HCT116 (cell line): ENCODE measurements around the gene ADGRG6. TPM values are rescaled to one million over a fixed set of nuclear protein-coding genes. Genes with fewer than 3 reads are reported as not detected.

Source experiments
- ATAC-seq: fragments of 200-7000 bp; cut with Tn5 transposase; 2 replicates; pipeline ENCODE4 v1.9.1; 2020; ENCODE audit warnings: mild to moderate bottlenecking, moderate library complexity
- BruUV-seq: library from RNA; stranded (reverse); fragments of 400-500 nt; replicated peaks from 2 replicates; lab custom pipeline; 2021; lab: Mats Ljungman, UMichigan
- CTCF ChIA-PET: fragments of 300-600 bp; sonication (Branson Sonifier 250); formaldehyde crosslinking; loops from one replicate; lab custom pipeline; 2021; ENCODE audit warnings: antibody characterized with exemption; lab: Charles Lee
- POLR2A ChIA-PET: fragments of 300-600, 350-600 bp; sonication (Branson Sonifier 250); formaldehyde crosslinking; loops from one replicate; lab custom pipeline; 2021; ENCODE audit warnings: antibody characterized with exemption; lab: Charles Lee
- RAD21 ChIA-PET, 2 experiments: fragments of 300-600 bp; sonication (Branson Sonifier 250); formaldehyde crosslinking; loops; one replicate each; lab custom pipeline; 2023; ENCODE audit warnings: low total read pairs in 2 of 2; ENCODE audit not compliant: uncharacterized antibody in 2 of 2, unreplicated experiment in 2 of 2, low non-redundant PET in 1 of 2; lab: Charles Lee
- DNase-seq: peaks from one replicate; pipeline ENCODE4 v3.0.0-alpha.2; 2010; ENCODE audit warnings: low read depth, low spot score
- H2AFZ ChIP-seq: fragments of 200-600 bp; shearing (Covaris generic), sonication (generic); 2 replicates; pipeline ENCODE4 v1.6.1; 2017; ENCODE audit warnings: low read depth, mixed run types, mixed read lengths, antibody characterized with exemption, low read length; ENCODE audit not compliant: poor library complexity, severe bottlenecking
- H3K27ac ChIP-seq: 2 replicates; pipeline ENCODE4 v1.5.1; 2012; ENCODE audit warnings: low read depth, low read length
- H3K27me3 ChIP-seq: fragments of 200-600 bp; sonication (generic); 2 replicates; pipeline ENCODE4 v1.6.1; 2016; ENCODE audit warnings: mixed run types, low read length, mixed read lengths; ENCODE audit not compliant: insufficient read depth
- H3K36me3 ChIP-seq, 2 experiments: fragments of 200-500 bp in 1 of 2; fragments of 200-600 bp in 1 of 2; sonication (Bioruptor generic) in 1 of 2; sonication (generic) in 1 of 2; 2 replicates each; pipeline versions ENCODE4 v1.5.1 to v1.6.1; 2014 to 2016; ENCODE audit warnings: low read length in 2 of 2, inconsistent platforms in 1 of 2, mixed read lengths in 1 of 2, mixed run types in 1 of 2; ENCODE audit not compliant: insufficient read depth in 2 of 2, control insufficient read depth in 1 of 2
- H3K4me1 ChIP-seq, 2 experiments: fragments of 200-600 bp in 1 of 2; sonication (generic) in 1 of 2; 2 replicates each; pipeline versions ENCODE4 v1.5.1 to v1.6.1; 2012 to 2017; ENCODE audit warnings: low read length in 2 of 2, inconsistent platforms in 1 of 2, mild to moderate bottlenecking in 1 of 2, mixed read lengths in 1 of 2, mixed run types in 1 of 2, moderate library complexity in 1 of 2; ENCODE audit not compliant: insufficient read depth in 2 of 2, control insufficient read depth in 1 of 2
- H3K4me2 ChIP-seq: fragments of 200-600 bp; sonication (generic); 2 replicates; pipeline ENCODE4 v1.6.1; 2017; ENCODE audit warnings: mixed run types, low read length, mixed read lengths
- H3K4me3 ChIP-seq, 2 experiments: fragments of 200-600 bp in 1 of 2; sonication (generic) in 1 of 2; replicated peaks in 1 of 2; 2 replicates each; pipeline ENCODE4 v1.5.1; 2011 to 2016; ENCODE audit warnings: low read length in 2 of 2, control low read depth in 1 of 2, low read depth in 1 of 2, mild to moderate bottlenecking in 1 of 2, mixed read lengths in 1 of 2, mixed run types in 1 of 2
- H3K79me2 ChIP-seq: fragments of 200-600 bp; sonication (generic); 2 replicates; pipeline ENCODE4 v1.6.1; 2017; ENCODE audit warnings: mild to moderate bottlenecking, mixed run types, low read length, moderate library complexity, mixed read lengths; ENCODE audit not compliant: insufficient read depth
- H3K9ac ChIP-seq: fragments of 200-600 bp; sonication (generic); 2 replicates; pipeline ENCODE4 v1.6.1; 2016; ENCODE audit warnings: low read length, mixed read lengths
- H3K9me2 ChIP-seq: fragments of 200-600 bp; sonication (generic), shearing (Covaris generic); 2 replicates; pipeline ENCODE4 v1.6.1; 2017; ENCODE audit warnings: mixed run types, mild to moderate bottlenecking, moderate library complexity; ENCODE audit not compliant: insufficient read depth
- H3K9me3 ChIP-seq, 2 experiments: fragments of 200-500 bp in 1 of 2; fragments of 200-600 bp in 1 of 2; sonication (Bioruptor generic) in 1 of 2; sonication (generic) in 1 of 2; 2 replicates each; pipeline ENCODE4 v1.6.1; 2014 to 2017; ENCODE audit warnings: low read length in 2 of 2, mixed read lengths in 2 of 2, inconsistent platforms in 1 of 2, low read depth in 1 of 2, mild to moderate bottlenecking in 1 of 2, mixed run types in 1 of 2, moderate library complexity in 1 of 2; ENCODE audit not compliant: control insufficient read depth in 1 of 2, insufficient read depth in 1 of 2
- H4K20me1 ChIP-seq: fragments of 200-600 bp; sonication (generic), shearing (Covaris generic); 2 replicates; pipeline ENCODE4 v1.6.1; 2017; ENCODE audit warnings: mixed run types, mild to moderate bottlenecking, moderate library complexity; ENCODE audit not compliant: insufficient read depth
- SIN3A ChIP-seq: IDR thresholded peaks from 2 replicates; pipeline ENCODE4 v1.6.1; 2012; ENCODE audit warnings: low read depth
- YY1 ChIP-seq: IDR thresholded peaks from 2 replicates; pipeline ENCODE4 v1.6.1; 2011; ENCODE audit warnings: low read length, low read depth, moderate library complexity, mild to moderate bottlenecking; ENCODE audit not compliant: insufficient replicate concordance; ENCODE audit errors: extremely low read depth
- intact Hi-C: fragments of 100-400 bp; cut with micrococcal nuclease; formaldehyde crosslinking; loops from 2 replicates; pipeline ENCODE4 v1.10.0; 2022
- total RNA-seq: library from RNA; stranded (reverse); gene quantifications from one replicate; pipeline ENCODE4 v1.2.1, GENCODE V29; 2021; ENCODE audit not compliant: unreplicated experiment

The ADGRG6 gene
- total RNA-seq, 1 experiment from 2014 or later = 67.9 TPM

DNA sequence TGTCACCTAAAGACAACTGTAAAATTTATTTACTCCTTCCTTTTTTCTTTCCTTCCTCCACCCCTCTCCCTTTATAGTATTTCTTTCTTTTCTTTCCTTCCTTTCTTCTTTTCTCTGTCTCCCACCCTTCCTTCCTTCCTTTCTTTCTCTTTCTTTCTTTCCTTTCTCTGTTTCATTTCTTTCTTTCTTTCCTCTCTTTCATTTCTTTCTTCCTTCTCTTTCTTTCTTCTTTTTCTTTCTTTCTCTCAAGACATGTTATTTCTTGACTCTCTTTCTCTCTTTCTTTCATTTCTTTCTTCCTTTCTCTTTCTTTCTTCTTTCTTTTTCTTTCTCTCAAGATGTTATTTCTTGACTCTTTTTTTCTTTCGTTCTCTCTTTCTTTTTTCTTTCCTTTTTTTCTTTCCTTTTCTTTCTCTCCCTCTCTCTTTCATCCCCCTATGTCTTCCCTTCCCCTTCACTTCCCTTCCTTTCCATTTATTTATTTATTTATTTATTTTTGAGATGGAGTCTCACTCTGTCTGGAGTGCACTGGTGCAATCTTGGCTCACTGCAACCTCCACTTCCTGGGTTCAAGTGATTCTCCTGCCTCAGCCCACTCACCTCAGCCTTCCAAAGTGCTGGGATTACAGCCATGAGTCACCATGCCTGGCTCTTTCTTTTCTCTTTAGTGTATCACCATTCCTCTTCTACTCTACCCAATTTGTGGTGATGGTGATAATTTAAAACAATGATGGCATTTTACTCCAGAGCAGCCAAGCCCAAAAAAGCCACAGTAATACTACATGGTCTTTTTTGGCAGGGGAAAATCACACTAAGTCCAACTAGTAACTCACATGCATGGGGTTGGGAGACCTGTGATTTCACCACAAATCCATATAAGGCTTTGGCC is 188.2 kb downstream of the ADGRG6 start:
- no peak for DNase-seq
- H3K9me3 ChIP-seq = no peaks in the 10 kb centered on the region
- ATAC-seq = no peak
- H3K27me3 ChIP-seq = no peaks in the 10 kb centered on the region
- no peak overlapping the region for H3K9ac ChIP-seq
- intact Hi-C loops = no loop called here
- POLR2A ChIA-PET = no interaction called here
- BruUV-seq = no TSS peak
- H3K36me3 ChIP-seq = no peaks in the 10 kb centered on the region
- CTCF ChIA-PET = no interaction called here
- H4K20me1 ChIP-seq = no peaks in the 10 kb centered on the region
- H3K4me1 ChIP-seq = no peaks in the 10 kb centered on the region
- H3K4me3 ChIP-seq = no peak overlapping the region
- no peak for TF ChIP-seq SIN3A
- no peak for TF ChIP-seq YY1
- H3K9me2 ChIP-seq = 0 out of 2 replicates have a peak, but pooled peaks cover 3% of the 10 kb centered on the region
- RAD21 ChIA-PET = no interaction called here
- no peak overlapping the region for H2AFZ ChIP-seq
- no peak overlapping the region for H3K4me2 ChIP-seq
- H3K79me2 ChIP-seq = no peaks in the 10 kb centered on the region
- no peak overlapping the region for H3K27ac ChIP-seq

Other genes starting within 250 kb of the ADGRG6 start
- not detected for gene GJE1, start 169.1 kb upstream of the ADGRG6 start, total RNA-seq
- not detected for gene NMBR, start 154.9 kb upstream of the ADGRG6 start, total RNA-seq
- gene VTA1, start 154.7 kb upstream of the ADGRG6 start, total RNA-seq = 67.8 TPM